Osteoblast (primary cell): ENCODE data around the gene TCEA2. TPM values are rescaled to one million over a fixed set of nuclear protein-coding genes. Genes with fewer than 3 reads are reported as not detected.
A peak's percentile ranks its signal among the peaks of the same experiment; 100 is the strongest.

Experiments used
- DNase-seq: peaks from one replicate; pipeline ENCODE4 v3.0.0; 2011; ENCODE audit warnings: low spot score, mixed read lengths; ENCODE audit not compliant: insufficient read length; ENCODE audit errors: missing footprints
- H2AFZ ChIP-seq: 2 replicates; pipeline ENCODE4 v1.6.0; 2011; ENCODE audit warnings: mild to moderate bottlenecking, low read length
- H3K27ac ChIP-seq: 2 replicates; pipeline ENCODE4 v1.5.1; 2011; ENCODE audit warnings: mild to moderate bottlenecking, low read depth, low read length, moderate library complexity
- H3K27me3 ChIP-seq: 2 replicates; pipeline ENCODE4 v1.6.0; 2012; ENCODE audit warnings: mild to moderate bottlenecking, control low read depth, inconsistent platforms, low read length, moderate library complexity; ENCODE audit not compliant: insufficient read depth
- H3K36me3 ChIP-seq: 2 replicates; pipeline ENCODE4 v1.5.1; 2011; ENCODE audit warnings: mild to moderate bottlenecking, low read length, control low read depth, moderate library complexity; ENCODE audit not compliant: insufficient read depth
- H3K4me1 ChIP-seq: 2 replicates; pipeline ENCODE4 v1.5.1; 2011; ENCODE audit warnings: mild to moderate bottlenecking, low read length, control low read depth, moderate library complexity; ENCODE audit not compliant: insufficient read depth
- H3K4me2 ChIP-seq: 2 replicates; pipeline ENCODE4 v1.6.0; 2011; ENCODE audit warnings: mild to moderate bottlenecking, low read length; ENCODE audit not compliant: insufficient read depth
- H3K4me3 ChIP-seq: fragments of 200-600 bp; sonication (generic); 3 replicates; pipeline ENCODE4 v1.5.1; 2012; ENCODE audit warnings: mild to moderate bottlenecking, low read length, inconsistent platforms; ENCODE audit not compliant: insufficient read depth
- H3K79me2 ChIP-seq: 2 replicates; pipeline ENCODE4 v1.6.0; 2012; ENCODE audit warnings: mild to moderate bottlenecking, low read length, control low read depth, inconsistent platforms; ENCODE audit not compliant: insufficient read depth
- H3K9me3 ChIP-seq: 2 replicates; pipeline ENCODE4 v1.5.1; 2011; ENCODE audit warnings: low read depth, low read length, control low read depth
- H4K20me1 ChIP-seq: 2 replicates; pipeline ENCODE4 v1.6.0; 2012; ENCODE audit warnings: mild to moderate bottlenecking, low read length, control low read depth; ENCODE audit not compliant: insufficient read depth
- total RNA-seq: library from RNA; depleted of rRNA; stranded (reverse); fragments of >200 nt; gene quantifications from 2 replicates; pipeline ENCODE4 v1.2.3, GENCODE V29; 2012
- TF ChIP-seq, protein P1 (sequence below): IDR thresholded peaks from 2 replicates; pipeline ENCODE4 v1.5.1; 2011; ENCODE audit warnings: mild to moderate bottlenecking, low read depth, low read length, moderate library complexity; ENCODE audit errors: extremely low read depth

The TCEA2 gene
- total RNA-seq, 1 donor: 31.5 TPM

- peaks cover 27% of the 10 kb centered on the region for H3K4me1 ChIP-seq
Measured at GRCh38 chr20:64064145-64064698, 1.2 kb downstream of the TCEA2 start.

GRCh38 chr20:64065062-64065973 is 2.3 kb downstream of the TCEA2 start:
- H3K4me2 ChIP-seq: no peak overlapping the region
- TF ChIP-seq, protein P1, sequence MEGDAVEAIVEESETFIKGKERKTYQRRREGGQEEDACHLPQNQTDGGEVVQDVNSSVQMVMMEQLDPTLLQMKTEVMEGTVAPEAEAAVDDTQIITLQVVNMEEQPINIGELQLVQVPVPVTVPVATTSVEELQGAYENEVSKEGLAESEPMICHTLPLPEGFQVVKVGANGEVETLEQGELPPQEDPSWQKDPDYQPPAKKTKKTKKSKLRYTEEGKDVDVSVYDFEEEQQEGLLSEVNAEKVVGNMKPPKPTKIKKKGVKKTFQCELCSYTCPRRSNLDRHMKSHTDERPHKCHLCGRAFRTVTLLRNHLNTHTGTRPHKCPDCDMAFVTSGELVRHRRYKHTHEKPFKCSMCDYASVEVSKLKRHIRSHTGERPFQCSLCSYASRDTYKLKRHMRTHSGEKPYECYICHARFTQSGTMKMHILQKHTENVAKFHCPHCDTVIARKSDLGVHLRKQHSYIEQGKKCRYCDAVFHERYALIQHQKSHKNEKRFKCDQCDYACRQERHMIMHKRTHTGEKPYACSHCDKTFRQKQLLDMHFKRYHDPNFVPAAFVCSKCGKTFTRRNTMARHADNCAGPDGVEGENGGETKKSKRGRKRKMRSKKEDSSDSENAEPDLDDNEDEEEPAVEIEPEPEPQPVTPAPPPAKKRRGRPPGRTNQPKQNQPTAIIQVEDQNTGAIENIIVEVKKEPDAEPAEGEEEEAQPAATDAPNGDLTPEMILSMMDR: no peak
- no peak overlapping the region for H3K4me3 ChIP-seq
- H3K79me2 ChIP-seq: no peaks in the 10 kb centered on the region
- no peaks in the 10 kb centered on the region for H3K27me3 ChIP-seq
- H2AFZ ChIP-seq: no peak overlapping the region
- H3K4me1 ChIP-seq: peaks cover 27% of the 10 kb centered on the region
- no peaks in the 10 kb centered on the region for H3K36me3 ChIP-seq
- no peak for DNase-seq
- no peak overlapping the region for H3K27ac ChIP-seq
- H3K9me3 ChIP-seq: no peaks in the 10 kb centered on the region
- peaks cover 39% of the 10 kb centered on the region for H4K20me1 ChIP-seq

More at GRCh38 chr20:64064145-64064698, 1.2 kb downstream of the TCEA2 start:
- Histone ChIP-seq H2AFZ (no peak overlapping the region), H3K36me3 (no peaks in the 10 kb centered on the region), H3K27ac (peak overlapping the region; percentile 34), H3K9me3 (no peaks in the 10 kb centered on the region), H3K4me2 (peak overlapping the region; percentile 91), H3K79me2 (no peaks in the 10 kb centered on the region), H3K27me3 (no peaks in the 10 kb centered on the region), H4K20me1 (peaks cover 32% of the 10 kb centered on the region), H3K4me3 (peak overlapping the region; percentile 87)
- DNase-seq: peak; percentile 98
- TF ChIP-seq, protein P1: no peak

DNA sequence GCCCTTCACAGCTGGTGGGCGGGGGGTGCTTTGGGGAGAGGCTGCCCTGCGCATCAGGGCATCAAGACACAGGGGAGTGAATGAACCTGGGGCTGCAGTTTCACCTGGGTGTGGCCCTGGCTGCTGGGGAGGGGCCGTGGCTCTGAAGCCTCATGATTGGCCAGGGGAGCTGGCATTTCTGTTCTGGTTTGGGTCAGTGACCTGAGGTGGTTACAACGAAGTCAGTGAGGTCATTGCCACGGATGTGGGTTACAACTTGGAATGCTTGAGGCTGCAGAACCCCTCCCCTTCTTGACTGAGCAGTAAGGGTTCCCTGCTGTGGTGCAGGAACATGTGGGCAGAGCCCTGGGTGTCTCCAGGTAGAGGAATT is 3.0 kb downstream of the TCEA2 start:
- Histone ChIP-seq H3K36me3 (no peaks in the 10 kb centered on the region), H3K27ac (no peak overlapping the region), H3K4me1 (peaks cover 27% of the 10 kb centered on the region), H3K79me2 (no peaks in the 10 kb centered on the region), H3K9me3 (no peaks in the 10 kb centered on the region), H3K4me2 (peak overlapping the region; percentile 29), H4K20me1 (peaks cover 39% of the 10 kb centered on the region), H2AFZ (no peak overlapping the region), H3K4me3 (no peak overlapping the region), H3K27me3 (no peaks in the 10 kb centered on the region)
- DNase-seq: peak; percentile 95
- TF ChIP-seq, protein P1: no peak

DNA sequence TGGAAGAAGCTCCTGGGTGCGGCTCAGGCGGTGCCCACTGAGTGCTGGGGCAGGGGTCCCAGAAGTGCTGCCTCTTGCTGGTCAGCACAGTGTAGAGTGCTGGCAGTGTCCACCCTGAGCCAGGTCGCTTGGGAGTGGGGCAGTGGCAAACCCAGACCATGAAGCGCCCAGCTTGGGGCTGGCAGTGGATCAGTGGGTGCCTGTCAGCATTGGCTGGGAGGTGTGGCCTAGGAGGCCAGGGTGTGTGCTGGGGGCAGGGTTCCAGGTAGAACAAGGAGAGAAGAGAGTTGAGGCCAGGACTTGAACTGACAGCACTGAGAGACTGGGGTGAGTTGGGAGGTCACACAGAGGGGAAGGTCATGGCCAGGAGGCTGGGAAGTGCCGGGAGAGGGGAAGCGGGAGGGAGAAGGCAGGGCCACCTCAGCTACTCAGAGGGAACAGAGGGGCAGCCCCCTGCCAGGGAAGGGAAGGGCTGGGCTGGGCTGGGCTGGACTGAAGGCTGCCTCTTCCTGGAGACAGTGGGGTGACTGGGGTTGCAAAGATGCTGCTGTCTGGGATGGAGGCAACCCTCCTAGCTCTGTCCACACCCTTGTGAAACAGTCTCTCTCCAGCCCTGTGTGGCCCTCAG is 4.1 kb downstream of the TCEA2 start:
- Histone ChIP-seq H3K79me2 (no peaks in the 10 kb centered on the region), H3K4me3 (no peak overlapping the region), H3K4me2 (no peak overlapping the region), H3K27me3 (no peaks in the 10 kb centered on the region), H2AFZ (no peak overlapping the region), H4K20me1 (peaks cover 39% of the 10 kb centered on the region), H3K27ac (no peak overlapping the region), H3K4me1 (peaks cover 26% of the 10 kb centered on the region), H3K9me3 (no peaks in the 10 kb centered on the region), H3K36me3 (no peaks in the 10 kb centered on the region)
- TF ChIP-seq, protein P1: no peak
- no peak for DNase-seq
